GM21367 (cell line): ENCODE measurements around the gene BIRC7.
A peak's percentile ranks its signal among the peaks of the same experiment; 100 is the strongest.
"Not testable (repeated sequence)": the region's sequence is repeated elsewhere in the genome, so short reads cannot be mapped to it uniquely, and the experiment has no call there.

ENCODE experiments used
- ATAC-seq: cut with Tn5 transposase; IDR thresholded peaks from one replicate; pipeline ENCODE4 v1.9.1; 2021; ENCODE audit not compliant: unreplicated experiment

BIRC7 gene

GRCh38 chr20:63206878-63207277, 28.8 kb upstream of the BIRC7 start:
- ATAC-seq: no peak

DNA sequence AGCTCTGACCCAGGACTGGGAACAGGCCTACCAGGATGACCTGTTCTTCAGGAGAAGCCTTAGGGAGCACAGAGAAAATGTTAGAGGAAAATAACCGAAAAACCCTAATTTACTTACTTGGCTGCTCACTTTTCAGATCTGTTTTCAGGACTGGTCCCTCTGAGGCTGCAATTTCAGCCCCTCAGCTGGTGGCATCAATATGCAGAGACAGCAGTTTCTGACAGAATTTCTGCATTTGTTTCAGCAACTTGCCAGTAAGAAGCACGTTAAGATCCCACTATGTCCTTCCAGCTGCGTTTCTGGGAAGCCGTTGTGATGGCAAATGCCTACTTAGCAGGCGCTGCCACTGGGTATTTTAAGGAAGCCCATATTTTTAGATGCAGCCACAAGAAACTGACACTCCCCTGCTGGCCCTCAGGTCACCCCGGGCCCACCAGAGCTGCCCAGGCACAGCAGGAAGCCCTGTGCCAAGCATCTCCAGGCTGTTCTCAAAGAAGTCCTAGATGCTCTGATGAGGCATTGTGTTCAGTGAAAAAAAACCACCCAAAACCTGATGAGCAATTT, 27.3 kb upstream of the BIRC7 start:
- ATAC-seq: no peak

- no peak for ATAC-seq
Observed at GRCh38 chr20:63210011-63210605, 25.6 kb upstream of the BIRC7 start.

DNA sequence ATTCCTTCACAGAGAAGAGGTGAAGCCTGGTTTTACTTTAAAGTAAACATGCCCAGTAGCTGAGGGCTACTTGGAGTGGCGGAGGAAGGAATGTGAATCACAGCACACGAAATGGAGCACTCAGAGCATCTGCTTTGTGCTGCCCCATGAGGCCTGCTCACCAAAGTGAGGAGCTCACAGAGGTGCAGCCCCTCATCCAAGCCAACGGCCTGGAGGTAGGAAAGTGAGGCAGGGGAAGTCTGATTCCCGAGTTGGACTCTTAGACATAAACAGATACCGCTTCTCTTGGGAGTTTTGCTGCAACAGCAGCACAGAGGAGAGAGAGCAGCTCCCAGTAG, 23.3 kb upstream of the BIRC7 start:
- no peak for ATAC-seq

DNA sequence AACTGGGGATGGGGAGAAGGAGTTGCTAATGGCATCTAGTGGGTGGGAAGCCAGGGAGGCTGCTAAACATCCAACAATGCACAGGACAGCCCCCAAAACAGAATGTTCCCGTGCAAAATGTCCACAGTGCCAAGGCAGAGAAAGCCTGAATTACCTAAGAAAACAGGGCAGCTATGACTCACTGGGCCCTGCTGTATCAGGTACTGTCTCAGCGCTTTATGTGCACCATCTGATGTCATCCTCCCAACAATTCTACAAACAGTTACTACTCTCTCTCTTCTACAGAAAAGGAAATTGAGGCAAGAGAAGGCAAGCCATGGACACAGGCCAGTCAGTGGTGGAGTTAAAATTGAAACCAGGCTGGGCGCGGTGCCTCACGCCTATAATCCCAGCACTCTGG, 22.9 kb upstream of the BIRC7 start:
- ATAC-seq: no peak

DNA sequence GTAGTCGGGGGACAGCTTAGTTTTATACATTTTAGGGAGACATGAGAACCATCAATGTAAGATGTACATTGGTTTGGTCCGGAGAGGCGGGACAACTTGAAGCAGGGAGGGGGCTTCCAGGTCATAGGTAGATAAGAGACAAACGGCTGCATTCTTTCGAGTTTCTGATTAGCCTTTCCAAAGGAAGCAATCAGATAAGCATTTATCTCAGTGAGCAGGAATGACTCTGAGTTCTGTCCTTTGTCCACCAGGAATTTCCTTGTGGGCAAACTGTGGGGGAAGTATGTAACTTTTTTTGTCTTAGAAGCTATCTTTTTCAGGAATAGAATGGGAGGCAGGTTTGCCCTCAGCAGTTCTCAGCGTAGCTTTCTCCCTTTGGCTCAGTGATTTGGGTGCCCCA, 21.2 kb upstream of the BIRC7 start:
- no peak for ATAC-seq

- ATAC-seq: peak; percentile 15
Observed at GRCh38 chr20:63215101-63216040, 20.3 kb upstream of the BIRC7 start.

GRCh38 chr20:63216041-63216848, 19.5 kb upstream of the BIRC7 start, which contains the start of gene YTHDF1:
YTHDF1 (minus strand) TSS chr20:63216131; CDS start chr20:63215892, 239 bp downstream.
- peak; percentile 75 for ATAC-seq

DNA sequence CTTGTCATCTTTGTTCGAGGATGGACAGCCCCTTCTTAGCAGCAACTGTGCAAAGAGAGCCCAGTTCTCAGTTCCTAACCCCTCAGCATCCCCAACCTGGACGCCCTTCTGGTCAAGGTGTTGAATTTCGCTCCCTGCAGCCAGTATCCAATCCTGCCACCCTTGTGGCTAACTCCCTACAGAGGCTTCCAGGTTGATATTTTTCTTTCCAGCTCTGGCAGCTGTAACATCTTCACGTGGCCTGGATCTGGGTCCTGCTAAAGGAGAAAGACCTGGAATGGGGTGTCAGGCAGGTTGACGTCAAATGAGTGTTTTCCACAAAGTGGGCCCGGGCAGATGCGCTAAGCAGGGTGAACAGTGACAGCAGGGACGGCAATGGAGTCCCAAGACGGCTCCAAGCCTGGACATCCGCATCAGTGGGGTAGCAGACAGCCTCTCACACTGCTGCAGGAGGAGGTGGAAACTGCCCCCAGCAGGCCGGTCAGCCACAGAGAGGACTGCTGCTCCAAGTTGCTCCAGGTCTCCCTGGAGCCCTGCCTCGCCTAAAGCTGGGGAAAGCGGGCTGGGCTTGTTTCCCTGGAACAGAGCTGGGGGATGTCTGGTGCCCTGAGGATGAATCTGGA, 18.7 kb upstream of the BIRC7 start:
- no peak for ATAC-seq

DNA sequence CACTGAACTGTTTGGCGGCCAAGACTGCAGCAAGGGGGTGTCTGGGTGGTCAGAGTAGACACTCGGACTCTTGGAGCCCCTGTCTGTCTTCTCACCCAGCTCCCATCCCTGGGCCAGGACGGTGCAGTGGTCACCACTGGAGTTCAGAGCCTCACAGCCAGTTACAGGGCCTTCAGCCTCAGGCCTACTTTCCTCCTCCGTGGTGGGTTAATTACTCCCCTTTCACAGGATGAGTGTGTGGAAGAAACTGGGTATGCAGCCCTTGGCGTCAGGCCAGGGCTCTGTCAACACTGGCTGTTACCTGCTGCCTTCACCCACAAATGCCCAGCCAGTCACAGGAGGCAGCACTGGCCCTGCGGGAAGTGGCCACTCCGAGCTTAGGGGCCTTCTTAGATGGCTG, 18.0 kb upstream of the BIRC7 start:
- ATAC-seq: no peak

GRCh38 chr20:63218701-63219446, 16.8 kb upstream of the BIRC7 start:
- no peak for ATAC-seq

DNA sequence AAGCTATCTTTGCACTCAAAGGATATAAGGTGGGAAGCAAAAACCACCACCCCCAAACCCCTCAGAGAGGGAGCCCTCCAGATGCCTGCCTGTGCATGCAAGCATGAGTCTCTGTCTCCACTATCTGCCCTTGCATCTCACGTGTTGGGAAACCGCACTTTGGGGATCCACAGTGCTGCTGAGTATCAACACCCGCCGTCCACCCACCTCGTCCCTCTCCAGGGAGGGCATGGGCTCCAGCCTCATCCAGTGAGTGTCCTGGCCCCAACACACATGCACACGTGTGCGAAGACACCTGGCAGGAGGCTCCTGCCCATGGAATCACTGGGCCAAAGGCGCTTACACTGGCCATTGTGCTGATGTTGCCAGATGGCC, 16.3 kb upstream of the BIRC7 start:
- ATAC-seq: no peak

DNA sequence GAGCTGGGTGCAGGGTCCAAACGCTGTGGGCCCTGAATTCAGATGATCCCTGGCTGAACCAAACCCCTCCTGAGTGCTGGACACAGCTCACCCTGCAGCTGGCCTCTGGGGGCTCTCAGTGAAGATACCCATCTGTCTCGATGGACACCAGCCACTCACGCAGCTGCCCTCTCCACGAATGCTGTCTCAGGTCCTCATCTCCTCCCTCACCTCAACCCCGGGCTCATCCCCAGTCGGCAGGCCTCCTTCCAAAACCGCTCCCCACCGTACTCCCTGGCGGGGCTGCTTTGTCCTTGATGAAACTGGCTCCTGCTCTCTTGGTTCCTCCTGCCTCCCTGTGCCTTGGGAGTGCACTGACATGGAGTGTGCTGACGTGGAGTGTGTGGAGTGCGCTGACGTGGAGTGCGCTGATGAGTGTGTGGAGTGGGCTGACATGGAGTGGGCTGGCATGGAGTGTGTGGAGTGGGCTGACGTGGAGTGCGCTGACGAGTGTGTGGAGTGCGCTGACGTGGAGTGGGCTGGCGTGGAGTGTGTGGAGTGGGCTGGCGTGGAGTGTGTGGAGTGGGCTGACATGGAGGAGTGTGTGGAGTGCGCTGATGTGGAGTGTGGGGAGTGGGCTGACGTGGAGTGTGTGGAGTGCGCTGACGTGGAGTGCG, 15.7 kb upstream of the BIRC7 start:
- ATAC-seq: no peak

GRCh38 chr20:63220696-63221399, 14.9 kb upstream of the BIRC7 start:
- ATAC-seq: no peak

DNA sequence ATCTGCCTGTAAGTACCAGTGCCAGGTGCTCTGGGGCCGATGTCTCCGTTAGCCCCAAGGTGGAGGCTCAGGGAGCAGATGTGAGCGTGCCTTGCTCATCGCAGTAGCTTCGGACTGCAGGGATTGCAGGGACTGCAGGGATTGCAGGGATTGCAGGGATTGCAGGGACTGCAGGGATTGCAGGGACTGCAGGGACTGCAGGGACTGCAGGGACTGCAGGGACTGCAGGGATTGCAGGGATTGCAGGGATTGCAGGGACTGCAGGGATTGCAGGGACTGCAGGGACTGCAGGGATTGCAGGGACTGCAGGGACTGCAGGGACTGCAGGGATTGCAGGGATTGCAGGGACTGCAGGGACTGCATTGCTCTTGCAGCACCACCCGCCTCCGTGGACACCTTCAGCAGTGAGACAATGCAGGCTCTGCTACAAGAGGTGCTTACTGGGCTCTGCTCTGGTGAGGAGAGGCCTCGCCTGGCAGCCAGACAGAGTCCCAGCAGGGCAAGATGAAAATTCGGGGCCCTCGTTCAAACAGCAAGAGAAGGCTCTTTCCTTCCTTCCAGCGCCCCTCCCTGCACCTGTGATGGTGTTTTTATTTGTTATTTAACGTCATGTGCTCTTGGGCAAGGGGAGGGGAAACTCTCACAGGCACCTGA, 14.2 kb upstream of the BIRC7 start:
- not testable (repeated sequence) for ATAC-seq

GRCh38 chr20:63222541-63222940, 13.2 kb upstream of the BIRC7 start:
- ATAC-seq: no peak

DNA sequence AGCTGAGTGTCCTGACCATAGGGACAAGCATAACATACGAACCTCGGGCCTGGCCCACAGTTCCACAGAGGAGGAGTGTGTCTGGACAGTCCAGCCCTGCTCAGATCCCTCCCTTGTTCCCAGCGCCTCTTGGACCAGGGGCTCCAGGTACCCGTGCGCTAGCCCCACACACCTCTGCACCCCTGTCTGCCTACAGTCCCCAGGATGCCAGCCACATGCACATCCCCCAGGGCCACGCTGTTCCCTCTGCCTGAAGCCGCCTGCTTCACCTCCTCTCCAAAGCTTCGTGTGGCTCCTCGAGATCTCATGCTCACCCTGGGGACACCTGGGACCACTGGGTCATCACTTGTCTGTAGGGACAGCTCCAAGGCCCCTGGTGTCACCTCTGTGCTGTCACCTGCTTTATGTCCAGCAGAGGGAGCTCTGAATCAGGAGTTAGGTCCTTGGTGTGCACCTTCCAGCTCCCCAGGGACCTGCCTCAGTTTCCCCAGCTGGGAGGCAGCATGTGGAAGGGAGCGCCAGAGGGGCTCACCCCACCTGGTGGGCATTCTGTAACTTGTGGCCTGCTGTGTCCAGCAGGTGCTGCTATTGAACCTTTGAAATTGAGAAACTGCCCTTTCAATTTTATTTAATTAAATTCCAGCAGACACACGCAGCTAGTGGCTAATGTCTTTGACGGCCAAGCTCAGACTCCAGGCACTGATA, 12.4 kb upstream of the BIRC7 start:
- ATAC-seq: no peak

- no peak for ATAC-seq
Observed at GRCh38 chr20:63223826-63224207, 11.9 kb upstream of the BIRC7 start.
